ENCODE data around the gene TULP4. TPM values are rescaled to one million over a fixed set of nuclear protein-coding genes. Genes with fewer than 3 reads are reported as not detected.

TULP4 gene
- total and polyA plus RNA-seq, 2 of the 8 experiments (the other 6 are each of a cell fraction or from before 2014, with no cell fraction given): 7.7 to 51.6 TPM

DNA sequence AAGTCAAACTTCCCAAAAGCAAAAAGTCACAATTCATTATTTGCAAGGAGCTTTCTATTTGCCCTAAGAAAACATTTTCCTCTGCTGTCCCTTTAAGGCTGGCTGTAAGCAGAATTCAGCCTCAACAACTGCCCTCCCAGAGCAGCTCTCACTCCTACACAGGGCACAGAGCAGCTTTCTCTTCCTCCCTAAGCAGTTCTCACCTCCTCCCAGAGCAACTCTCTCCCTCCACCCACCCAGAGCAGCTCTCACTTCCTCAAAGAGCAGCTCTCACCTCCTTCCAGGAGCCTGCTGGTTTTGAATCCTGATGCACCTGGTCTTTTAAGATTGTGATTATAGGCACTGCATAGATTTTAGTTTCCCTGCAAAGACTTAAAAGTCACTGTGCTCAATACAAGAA, 127.0 kb downstream of the TULP4 start:
- Histone ChIP-seq H3K23me2 (ENCODE audit: low read depth, low read length) (no peaks in the 10 kb centered on the region), H4K5ac (ENCODE audit: insufficient read length, low read depth, low read length) (no peak overlapping the region), H3K18ac (ENCODE audit: extremely low read depth, low read length) (no peak overlapping the region), H2BK12ac (ENCODE audit: low read depth, low read length) (no peak overlapping the region), H4K8ac (ENCODE audit: extremely low read depth, insufficient read depth, low read length) (no peak overlapping the region), H3K56ac (replicated peaks; ENCODE audit: insufficient read length, low read depth, low read length) (no peak overlapping the region), H2BK120ac (replicated peaks; ENCODE audit: low read depth, low read length) (no peak overlapping the region), H3K27ac (ENCODE audit: low read depth, low read length) (no peak overlapping the region), H2AK5ac (ENCODE audit: low read depth, low read length) (no peak overlapping the region), H3K79me2 (ENCODE audit: control insufficient read depth in 1 of 2, insufficient read depth in 2 of 2, low read length in 2 of 2) (no peaks in the 10 kb centered on the region), H2AFZ (ENCODE audit: low read length) (no peak overlapping the region), H3K9ac (replicated peaks in 1 of 4; ENCODE audit: extremely low read depth in 1 of 4, low read depth in 3 of 4, low read length in 3 of 4) (no peak overlapping the region), H3K4ac (replicated peaks; ENCODE audit: insufficient read length, low read depth, low read length) (no peak overlapping the region), H3K4me1 (replicated peaks in 1 of 4; ENCODE audit: control insufficient read depth in 3 of 4, insufficient read depth in 4 of 4, low read length in 3 of 4) (no peaks in the 10 kb centered on the region), H3K79me1 (ENCODE audit: low read depth, low read length) (no peaks in the 10 kb centered on the region; the same call in 1 of the 2 replicates), H2BK5ac (ENCODE audit: low read depth, low read length) (no peak overlapping the region), H3K14ac (ENCODE audit: insufficient read length) (no peak overlapping the region), H2BK20ac (ENCODE audit: low read length) (no peak overlapping the region), H3K36me3 (ENCODE audit: control insufficient read depth in 2 of 4, insufficient read depth in 4 of 4, low read length in 3 of 4) (no peaks in the 10 kb centered on the region), H3K4me2 (ENCODE audit: insufficient read depth in 1 of 2, low read depth in 2 of 2, low read length in 2 of 2) (no peak overlapping the region), H4K20me1 (replicated peaks in 1 of 2; ENCODE audit: control insufficient read depth in 1 of 2, insufficient read depth in 2 of 2, low read length in 2 of 2) (no peaks in the 10 kb centered on the region), H4K91ac (replicated peaks; ENCODE audit: insufficient read length, low read length) (no peak overlapping the region), H2BK15ac (ENCODE audit: low read length) (no peak overlapping the region), H3K23ac (ENCODE audit: insufficient read length) (no peak overlapping the region), H3K4me3 (ENCODE audit: extremely low read depth in 1 of 4, insufficient read depth in 2 of 4, low read depth in 3 of 4, low read length in 4 of 4) (no peak overlapping the region), H3K9me3 (ENCODE audit: insufficient read depth in 2 of 2, low read depth in 1 of 2, low read length in 1 of 2) (no peaks in the 10 kb centered on the region), H3K27me3 (replicated peaks in 1 of 4; ENCODE audit: control insufficient read depth in 3 of 4, extremely low read depth in 1 of 4, insufficient read depth in 3 of 4, low read length in 3 of 4) (no peaks in the 10 kb centered on the region)
- DNase-seq (ENCODE audit: low read depth in 1 of 2, low spot score in 2 of 2): no peak
- ChIA-PET POLR2A (ENCODE audit: partially characterized antibody) (no interaction called here), CTCF (ENCODE audit: partially characterized antibody) (interaction anchor here (0.6 to 1.7 kb wide), 6 partner anchors 9 to 166 kb away, joined by 3 to 4 read pairs (median 4); no protein-coding TSS in a partner anchor)
- no peak for FAIRE-seq
- TF ChIP-seq KDM4A (IDR thresholded peaks at IDR 0.05; ENCODE audit: low read depth, low read length, severe bottlenecking) (no peak), CTBP2 (IDR thresholded peaks at IDR 0.05; ENCODE audit: borderline replicate concordance, insufficient read depth, insufficient read length, low read length) (no peak), TEAD4 (IDR thresholded peaks at IDR 0.05; ENCODE audit: low read depth, low read length) (no peak), E2F6 (IDR thresholded peaks at IDR 0.05) (no peak)
- TF ChIP-seq, protein P1, sequence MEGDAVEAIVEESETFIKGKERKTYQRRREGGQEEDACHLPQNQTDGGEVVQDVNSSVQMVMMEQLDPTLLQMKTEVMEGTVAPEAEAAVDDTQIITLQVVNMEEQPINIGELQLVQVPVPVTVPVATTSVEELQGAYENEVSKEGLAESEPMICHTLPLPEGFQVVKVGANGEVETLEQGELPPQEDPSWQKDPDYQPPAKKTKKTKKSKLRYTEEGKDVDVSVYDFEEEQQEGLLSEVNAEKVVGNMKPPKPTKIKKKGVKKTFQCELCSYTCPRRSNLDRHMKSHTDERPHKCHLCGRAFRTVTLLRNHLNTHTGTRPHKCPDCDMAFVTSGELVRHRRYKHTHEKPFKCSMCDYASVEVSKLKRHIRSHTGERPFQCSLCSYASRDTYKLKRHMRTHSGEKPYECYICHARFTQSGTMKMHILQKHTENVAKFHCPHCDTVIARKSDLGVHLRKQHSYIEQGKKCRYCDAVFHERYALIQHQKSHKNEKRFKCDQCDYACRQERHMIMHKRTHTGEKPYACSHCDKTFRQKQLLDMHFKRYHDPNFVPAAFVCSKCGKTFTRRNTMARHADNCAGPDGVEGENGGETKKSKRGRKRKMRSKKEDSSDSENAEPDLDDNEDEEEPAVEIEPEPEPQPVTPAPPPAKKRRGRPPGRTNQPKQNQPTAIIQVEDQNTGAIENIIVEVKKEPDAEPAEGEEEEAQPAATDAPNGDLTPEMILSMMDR (IDR thresholded peaks at IDR 0.05; ENCODE audit: control extremely low read depth in 1 of 3, insufficient read depth in 1 of 3, low read depth in 1 of 3, low read length in 3 of 3): no peak
